ENCODE results near the gene SPOCK1. TPM values are rescaled to one million over a fixed set of nuclear protein-coding genes. Genes with fewer than 3 reads are reported as not detected.

SPOCK1 gene
- polyA plus RNA-seq, 1 experiment, result 76.0 TPM

- ChIA-PET CTCF (interaction anchor here (0.7 kb wide), 1 partner anchor 295 kb away, joined by 3 read pairs; no protein-coding TSS in a partner anchor), POLR2A (no interaction called here)
- Histone ChIP-seq H3K27ac (ENCODE audit: low read depth, low read length) (no peak overlapping the region), H3K9me3 (ENCODE audit: control insufficient read depth, insufficient read depth, low read length) (no peaks in the 10 kb centered on the region), H3K4me3 (ENCODE audit: low read depth, low read length) (no peak overlapping the region), H3K27me3 (ENCODE audit: control insufficient read depth, insufficient read depth, low read length) (no peaks in the 10 kb centered on the region)
- no peak for DNase-seq (ENCODE audit: low read depth, low spot score)
- no peak for TF ChIP-seq CTCF (IDR thresholded peaks at IDR 0.05; ENCODE audit: low read depth, low read length)
Measured at GRCh38 chr5:137374110-137374714, 124.9 kb downstream of the SPOCK1 start.

- H3K4me3 ChIP-seq (ENCODE audit: low read depth, low read length), result no peak overlapping the region
- POLR2A ChIA-PET, result interaction anchor here (0.6 kb wide), 1 partner anchor 122 kb away, joined by 3 read pairs; no protein-coding TSS in a partner anchor
- CTCF ChIA-PET, result interaction anchor here (1.0 kb wide), 2 partner anchors 28 to 53 kb away, joined by 3 to 5 read pairs; no protein-coding TSS in a partner anchor
- no peaks in the 10 kb centered on the region for H3K9me3 ChIP-seq (ENCODE audit: control insufficient read depth, insufficient read depth, low read length)
- H3K27ac ChIP-seq (ENCODE audit: low read depth, low read length), result no peak overlapping the region
- TF ChIP-seq CTCF (IDR thresholded peaks at IDR 0.05; ENCODE audit: low read depth, low read length), result no peak
- H3K27me3 ChIP-seq (ENCODE audit: control insufficient read depth, insufficient read depth, low read length), result no peaks in the 10 kb centered on the region
- DNase-seq (ENCODE audit: low read depth, low spot score), result no peak
Measured at GRCh38 chr5:137372773-137373160, 126.4 kb downstream of the SPOCK1 start.

- POLR2A ChIA-PET, result interaction anchor here (0.6 kb wide), 1 partner anchor 121 kb away, joined by 3 read pairs; no protein-coding TSS in a partner anchor
Measured at GRCh38 chr5:137372016-137372772, 126.9 kb downstream of the SPOCK1 start.

GRCh38 chr5:137370096-137371071 lies 128.7 kb downstream of the SPOCK1 start:
- TF ChIP-seq CTCF (IDR thresholded peaks at IDR 0.05; ENCODE audit: low read depth, low read length), result no peak
- no peak for DNase-seq (ENCODE audit: low read depth, low spot score)
- POLR2A ChIA-PET, result no interaction called here

More at GRCh38 chr5:137372016-137372772, 126.9 kb downstream of the SPOCK1 start:
- H3K9me3 ChIP-seq (ENCODE audit: control insufficient read depth, insufficient read depth, low read length), result no peaks in the 10 kb centered on the region
- H3K27ac ChIP-seq (ENCODE audit: low read depth, low read length), result no peak overlapping the region
- H3K4me3 ChIP-seq (ENCODE audit: low read depth, low read length), result no peak overlapping the region
- CTCF ChIA-PET, result interaction anchor here (0.7 to 1.0 kb wide), 3 partner anchors 10 to 52 kb away, joined by 3 to 7 read pairs (median 5); no protein-coding TSS in a partner anchor
- no peak for TF ChIP-seq CTCF (IDR thresholded peaks at IDR 0.05; ENCODE audit: low read depth, low read length)
- H3K27me3 ChIP-seq (ENCODE audit: control insufficient read depth, insufficient read depth, low read length), result no peaks in the 10 kb centered on the region
- DNase-seq (ENCODE audit: low read depth, low spot score), result no peak

More at GRCh38 chr5:137370096-137371071, 128.7 kb downstream of the SPOCK1 start:
- no peaks in the 10 kb centered on the region for H3K9me3 ChIP-seq (ENCODE audit: control insufficient read depth, insufficient read depth, low read length)
- H3K27me3 ChIP-seq (ENCODE audit: control insufficient read depth, insufficient read depth, low read length), result peaks cover 3% of the 10 kb centered on the region
- CTCF ChIA-PET, result interaction anchor here (1.1 kb wide), 1 partner anchor 50 kb away, joined by 5 read pairs; no protein-coding TSS in a partner anchor
- H3K27ac ChIP-seq (ENCODE audit: low read depth, low read length), result no peak overlapping the region
- H3K4me3 ChIP-seq (ENCODE audit: low read depth, low read length), result no peak overlapping the region

Data from AG04450 (cell line).